Osteoblast (primary cell): Measurements from ENCODE around the gene FIGNL1. TPM values are rescaled to one million over a fixed set of nuclear protein-coding genes. Genes with fewer than 3 reads are reported as not detected.

ENCODE experiments used
- DNase-seq: peaks from one replicate; pipeline ENCODE4 v3.0.0; 2011; ENCODE audit warnings: low spot score, mixed read lengths; ENCODE audit not compliant: insufficient read length; ENCODE audit errors: missing footprints
- H2AFZ ChIP-seq: 2 replicates; pipeline ENCODE4 v1.6.0; 2011; ENCODE audit warnings: mild to moderate bottlenecking, low read length
- H3K27ac ChIP-seq: 2 replicates; pipeline ENCODE4 v1.5.1; 2011; ENCODE audit warnings: mild to moderate bottlenecking, low read depth, low read length, moderate library complexity
- H3K27me3 ChIP-seq: 2 replicates; pipeline ENCODE4 v1.6.0; 2012; ENCODE audit warnings: mild to moderate bottlenecking, control low read depth, inconsistent platforms, low read length, moderate library complexity; ENCODE audit not compliant: insufficient read depth
- H3K36me3 ChIP-seq: 2 replicates; pipeline ENCODE4 v1.5.1; 2011; ENCODE audit warnings: mild to moderate bottlenecking, low read length, control low read depth, moderate library complexity; ENCODE audit not compliant: insufficient read depth
- H3K4me1 ChIP-seq: 2 replicates; pipeline ENCODE4 v1.5.1; 2011; ENCODE audit warnings: mild to moderate bottlenecking, low read length, control low read depth, moderate library complexity; ENCODE audit not compliant: insufficient read depth
- H3K4me2 ChIP-seq: 2 replicates; pipeline ENCODE4 v1.6.0; 2011; ENCODE audit warnings: mild to moderate bottlenecking, low read length; ENCODE audit not compliant: insufficient read depth
- H3K4me3 ChIP-seq: fragments of 200-600 bp; sonication (generic); 3 replicates; pipeline ENCODE4 v1.5.1; 2012; ENCODE audit warnings: mild to moderate bottlenecking, low read length, inconsistent platforms; ENCODE audit not compliant: insufficient read depth
- H3K79me2 ChIP-seq: 2 replicates; pipeline ENCODE4 v1.6.0; 2012; ENCODE audit warnings: mild to moderate bottlenecking, low read length, control low read depth, inconsistent platforms; ENCODE audit not compliant: insufficient read depth
- H3K9me3 ChIP-seq: 2 replicates; pipeline ENCODE4 v1.5.1; 2011; ENCODE audit warnings: low read depth, low read length, control low read depth
- H4K20me1 ChIP-seq: 2 replicates; pipeline ENCODE4 v1.6.0; 2012; ENCODE audit warnings: mild to moderate bottlenecking, low read length, control low read depth; ENCODE audit not compliant: insufficient read depth
- small RNA-seq: library from RNA; depleted of rRNA; stranded (forward); fragments of <200 nt; gene quantifications from one replicate; pipeline ENCODE3, GENCODE V24; 2012
- total RNA-seq: library from RNA; depleted of rRNA; stranded (reverse); fragments of >200 nt; gene quantifications from 2 replicates; pipeline ENCODE4 v1.2.3, GENCODE V29; 2012
- TF ChIP-seq, protein P1 (sequence below): IDR thresholded peaks from 2 replicates; pipeline ENCODE4 v1.5.1; 2011; ENCODE audit warnings: mild to moderate bottlenecking, low read depth, low read length, moderate library complexity; ENCODE audit errors: extremely low read depth

Gene FIGNL1
- total RNA-seq, 1 donor: 6.5 TPM

DNA sequence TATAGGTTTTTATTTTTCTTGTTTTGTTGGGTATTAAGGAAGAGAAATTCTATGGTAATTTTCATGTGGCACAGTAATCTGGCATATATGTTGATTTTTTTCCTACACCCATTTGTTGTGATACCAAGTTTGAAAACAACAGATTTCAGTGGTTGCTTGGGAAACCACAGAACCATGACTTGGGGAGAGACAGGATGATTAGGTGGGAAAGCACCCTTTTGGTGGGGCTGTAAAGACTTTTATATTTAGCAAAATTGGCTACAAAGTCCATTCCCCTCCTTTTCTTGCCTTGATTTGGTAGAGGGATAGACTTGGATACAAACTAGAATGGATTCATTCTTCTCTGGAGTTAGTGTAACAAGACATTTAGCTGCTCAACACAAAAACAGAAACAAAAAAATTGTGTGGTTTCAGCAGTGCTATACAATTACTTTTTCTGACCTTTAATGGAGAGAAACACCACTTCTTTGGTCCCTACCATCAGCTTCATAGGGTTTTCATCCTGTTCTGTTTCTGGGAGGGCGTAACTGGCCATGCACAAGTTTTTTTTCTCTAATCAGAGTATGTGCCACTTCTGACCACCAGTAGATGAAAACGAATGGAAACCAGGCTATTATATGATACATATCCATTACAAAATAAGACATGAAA lies 52.7 kb downstream of the FIGNL1 start:
- no peak overlapping the region for H2AFZ ChIP-seq
- H4K20me1 ChIP-seq: no peaks in the 10 kb centered on the region
- H3K36me3 ChIP-seq: no peaks in the 10 kb centered on the region
- TF ChIP-seq, protein P1, sequence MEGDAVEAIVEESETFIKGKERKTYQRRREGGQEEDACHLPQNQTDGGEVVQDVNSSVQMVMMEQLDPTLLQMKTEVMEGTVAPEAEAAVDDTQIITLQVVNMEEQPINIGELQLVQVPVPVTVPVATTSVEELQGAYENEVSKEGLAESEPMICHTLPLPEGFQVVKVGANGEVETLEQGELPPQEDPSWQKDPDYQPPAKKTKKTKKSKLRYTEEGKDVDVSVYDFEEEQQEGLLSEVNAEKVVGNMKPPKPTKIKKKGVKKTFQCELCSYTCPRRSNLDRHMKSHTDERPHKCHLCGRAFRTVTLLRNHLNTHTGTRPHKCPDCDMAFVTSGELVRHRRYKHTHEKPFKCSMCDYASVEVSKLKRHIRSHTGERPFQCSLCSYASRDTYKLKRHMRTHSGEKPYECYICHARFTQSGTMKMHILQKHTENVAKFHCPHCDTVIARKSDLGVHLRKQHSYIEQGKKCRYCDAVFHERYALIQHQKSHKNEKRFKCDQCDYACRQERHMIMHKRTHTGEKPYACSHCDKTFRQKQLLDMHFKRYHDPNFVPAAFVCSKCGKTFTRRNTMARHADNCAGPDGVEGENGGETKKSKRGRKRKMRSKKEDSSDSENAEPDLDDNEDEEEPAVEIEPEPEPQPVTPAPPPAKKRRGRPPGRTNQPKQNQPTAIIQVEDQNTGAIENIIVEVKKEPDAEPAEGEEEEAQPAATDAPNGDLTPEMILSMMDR: no peak
- no peaks in the 10 kb centered on the region for H3K79me2 ChIP-seq
- no peaks in the 10 kb centered on the region for H3K4me1 ChIP-seq
- DNase-seq: no peak
- no peaks in the 10 kb centered on the region for H3K9me3 ChIP-seq
- peaks cover 22% of the 10 kb centered on the region for H3K27me3 ChIP-seq
- no peak overlapping the region for H3K4me3 ChIP-seq
- no peak overlapping the region for H3K4me2 ChIP-seq
- no peak overlapping the region for H3K27ac ChIP-seq

DNA sequence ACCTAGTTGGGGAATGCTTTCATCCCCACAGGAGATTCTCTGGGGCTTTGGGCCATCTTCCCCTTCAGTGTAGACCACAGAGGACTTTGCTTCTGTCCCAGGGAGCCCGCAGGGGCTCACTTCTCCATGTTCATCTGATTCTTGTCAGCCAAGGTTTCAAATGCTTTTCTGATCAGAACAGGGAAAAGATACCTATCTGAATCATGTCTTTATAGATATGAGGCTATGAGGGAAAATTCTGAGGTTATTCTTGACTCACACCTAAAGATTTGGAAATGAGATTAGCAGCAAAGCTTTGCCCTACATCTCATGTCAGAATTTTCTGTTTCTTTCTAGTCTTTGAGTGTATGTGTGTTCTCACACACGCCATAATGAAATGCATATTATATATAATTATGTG lies 53.3 kb downstream of the FIGNL1 start:
- no peak overlapping the region for H2AFZ ChIP-seq
- no peaks in the 10 kb centered on the region for H3K4me1 ChIP-seq
- no peak overlapping the region for H3K27ac ChIP-seq
- H3K4me3 ChIP-seq: no peak overlapping the region
- DNase-seq: no peak
- H3K79me2 ChIP-seq: no peaks in the 10 kb centered on the region
- H3K27me3 ChIP-seq: peaks cover 20% of the 10 kb centered on the region
- no peaks in the 10 kb centered on the region for H4K20me1 ChIP-seq
- no peaks in the 10 kb centered on the region for H3K9me3 ChIP-seq
- no peak overlapping the region for H3K4me2 ChIP-seq
- H3K36me3 ChIP-seq: no peaks in the 10 kb centered on the region
- TF ChIP-seq, protein P1: no peak

DNA sequence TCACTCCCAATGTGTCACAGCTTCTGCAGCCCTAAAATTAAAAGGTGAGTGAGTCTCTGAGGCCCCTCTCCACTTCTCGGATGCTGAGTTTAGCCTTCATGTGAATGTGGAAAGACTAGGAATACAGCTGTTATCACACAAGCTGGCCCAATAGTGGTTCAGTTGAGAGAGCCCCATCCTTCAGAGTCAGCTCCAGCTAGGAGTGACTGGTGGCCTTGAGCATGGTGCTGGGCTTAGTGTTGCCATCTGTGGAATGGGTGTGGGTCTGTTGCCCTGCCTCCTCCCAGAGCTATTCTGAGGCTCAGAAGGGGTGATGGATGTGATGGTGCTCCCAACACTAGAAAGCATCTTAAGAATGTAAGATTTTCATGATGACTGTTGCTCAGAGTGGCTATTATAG lies 55.8 kb downstream of the FIGNL1 start:
- H3K4me3 ChIP-seq: no peak overlapping the region
- no peaks in the 10 kb centered on the region for H3K9me3 ChIP-seq
- no peak for DNase-seq
- H2AFZ ChIP-seq: no peak overlapping the region
- H3K36me3 ChIP-seq: no peaks in the 10 kb centered on the region
- no peaks in the 10 kb centered on the region for H4K20me1 ChIP-seq
- TF ChIP-seq, protein P1: no peak
- H3K4me2 ChIP-seq: no peak overlapping the region
- no peak overlapping the region for H3K27ac ChIP-seq
- peaks cover 4% of the 10 kb centered on the region for H3K27me3 ChIP-seq
- H3K79me2 ChIP-seq: no peaks in the 10 kb centered on the region
- H3K4me1 ChIP-seq: no peaks in the 10 kb centered on the region

Small RNA genes lying within 50 kb of the gene (small RNA-seq; reads per million reads assigned to genes)
- gene RNU6-1091P: not detected

Other genes with a start within 250 kb of the FIGNL1 start
- gene IKZF1, start 145.6 kb downstream of the FIGNL1 start, total RNA-seq: under 0.01 TPM in 1 of 2 replicates, not detected in the other
- not detected in 2 replicates for gene DDC, start 115.1 kb upstream of the FIGNL1 start, total RNA-seq